T-helper 22 cell (primary cell): ENCODE results near the gene MX1.

Experiments used
- DNase-seq: peaks from one replicate; pipeline ENCODE4 v3.0.0-alpha.2; 2020; ENCODE audit warnings: low read depth

The MX1 gene

DNA sequence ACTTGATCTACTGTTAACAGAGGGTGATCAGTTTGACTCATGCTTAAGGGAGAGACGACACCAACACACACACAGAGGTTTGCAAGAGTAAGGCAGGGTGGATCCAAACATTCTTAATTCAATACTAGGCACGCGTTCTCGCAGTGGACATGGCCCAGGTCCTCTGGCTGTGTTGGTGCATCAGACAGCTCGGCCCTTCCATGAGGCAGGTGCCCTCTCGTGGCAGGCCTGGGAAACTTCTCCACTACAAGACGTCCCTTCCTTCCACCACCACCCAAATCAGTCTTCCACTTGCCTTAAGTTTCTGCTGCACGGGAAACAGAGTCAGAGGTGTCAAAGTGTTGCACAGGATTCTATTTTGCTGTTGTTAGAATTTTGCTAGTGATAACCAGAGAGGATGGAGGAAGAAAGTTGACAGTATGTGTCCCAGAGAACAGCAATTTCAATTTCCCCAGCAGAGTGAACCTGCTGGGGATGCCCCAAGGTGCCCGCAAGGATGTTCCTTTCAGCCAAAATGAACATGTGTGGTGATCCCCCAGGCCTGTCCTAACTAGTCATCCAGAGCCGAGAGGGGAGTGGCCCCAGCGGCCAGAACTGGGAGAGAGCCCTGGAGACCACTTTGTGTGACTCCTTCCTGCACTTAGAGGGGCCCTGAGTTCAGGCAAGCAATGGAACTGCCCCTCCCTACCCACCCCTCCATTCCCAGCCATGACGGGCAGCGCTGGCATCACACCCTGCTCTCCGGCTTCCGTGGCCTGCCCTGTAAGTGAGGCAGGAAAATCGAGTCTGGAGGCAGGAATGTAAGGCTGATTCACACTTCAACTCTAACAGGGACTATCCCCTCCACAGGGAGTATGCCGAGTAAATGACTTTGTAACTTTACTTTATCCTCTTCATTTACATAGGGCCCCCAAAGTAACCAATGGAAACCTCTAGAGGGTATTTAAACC lies 34.8 kb downstream of the MX1 start:
- DNase-seq, result no peak

DNA sequence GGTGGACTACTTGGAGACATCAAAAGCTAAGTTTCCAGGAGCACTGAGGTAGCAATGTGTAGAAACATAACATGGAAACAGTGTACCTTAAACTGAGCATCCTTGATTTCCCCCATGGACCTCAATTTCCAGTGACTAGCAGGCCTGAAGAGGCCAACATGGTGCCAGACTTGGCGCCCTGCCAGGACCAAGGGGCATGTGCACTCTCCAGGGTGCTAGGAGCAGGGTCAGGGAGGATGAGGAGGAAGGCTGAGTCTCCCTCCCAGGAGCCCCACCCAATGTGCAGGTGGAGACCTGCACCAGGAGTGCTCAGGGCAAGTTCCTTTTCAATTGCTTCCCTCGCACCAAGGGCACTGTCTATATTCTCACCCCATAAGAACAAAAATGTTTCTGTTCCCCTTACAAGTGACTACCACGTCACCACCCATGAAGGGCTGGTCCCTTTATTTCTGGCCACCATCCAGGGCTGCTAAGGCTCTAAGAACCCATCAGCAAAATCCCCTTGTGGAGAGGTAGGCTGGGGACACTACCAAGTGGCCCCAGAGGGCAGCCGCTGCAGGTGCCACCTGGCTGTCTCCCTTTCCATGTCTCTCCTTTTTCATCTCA lies 39.2 kb downstream of the MX1 start:
- no peak for DNase-seq

DNA sequence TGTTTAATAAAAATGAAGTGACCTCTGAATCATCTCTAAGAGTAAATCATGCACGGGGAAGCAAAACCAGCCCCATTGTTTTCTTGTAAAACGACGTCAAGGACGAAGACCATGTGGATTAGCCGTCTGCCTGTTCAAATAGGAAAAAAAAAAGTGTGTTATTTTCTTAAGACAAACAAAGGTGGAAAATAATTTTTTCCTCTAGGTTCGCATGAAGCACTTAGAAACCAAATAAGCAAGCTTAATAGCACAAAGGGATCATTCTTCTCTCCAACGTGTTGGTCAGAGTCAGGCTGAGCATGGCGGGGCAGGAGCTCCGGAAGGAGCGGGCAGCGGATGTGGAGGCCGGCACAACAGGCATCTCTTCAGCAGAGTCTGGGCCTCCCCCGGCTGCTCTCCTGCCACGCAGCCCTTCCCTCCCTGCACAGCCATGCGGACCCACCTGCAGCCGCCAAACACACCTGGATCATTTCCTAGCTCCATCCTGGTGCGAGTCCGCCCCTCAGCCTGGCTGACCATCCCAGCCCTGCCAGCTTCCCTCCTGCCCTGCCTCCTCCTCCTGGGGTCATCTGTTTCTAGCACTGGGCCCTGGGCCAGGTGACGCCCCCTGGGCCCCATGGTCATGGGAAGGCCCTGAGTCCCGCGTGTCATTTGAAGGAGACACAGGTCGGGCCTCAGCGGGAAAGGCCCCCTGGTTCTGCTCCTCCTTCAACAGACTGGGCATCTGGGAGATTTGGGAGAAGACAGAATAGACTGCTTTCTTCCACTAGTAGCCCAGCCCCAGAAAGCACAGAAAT lies 40.2 kb downstream of the MX1 start:
- no peak for DNase-seq

DNA sequence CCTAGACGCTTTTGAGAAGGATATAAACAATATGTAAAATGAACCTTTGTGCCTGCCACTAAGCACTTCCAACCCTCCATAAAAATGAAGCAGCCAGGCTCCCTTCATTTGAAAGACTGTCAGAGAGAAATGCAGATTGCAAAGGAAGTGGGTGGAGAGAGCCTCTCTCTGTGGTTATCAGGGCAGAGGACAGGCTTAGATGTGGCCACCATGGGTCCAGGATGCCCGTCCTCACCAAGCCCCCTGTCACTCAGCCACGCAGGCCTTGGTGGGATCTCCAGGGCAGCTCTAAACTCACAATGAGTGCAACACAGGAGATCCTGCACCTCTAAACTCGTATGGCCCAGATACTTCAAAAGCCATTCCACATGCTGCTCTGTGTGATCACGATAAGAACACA lies 44.0 kb downstream of the MX1 start:
- no peak for DNase-seq

DNA sequence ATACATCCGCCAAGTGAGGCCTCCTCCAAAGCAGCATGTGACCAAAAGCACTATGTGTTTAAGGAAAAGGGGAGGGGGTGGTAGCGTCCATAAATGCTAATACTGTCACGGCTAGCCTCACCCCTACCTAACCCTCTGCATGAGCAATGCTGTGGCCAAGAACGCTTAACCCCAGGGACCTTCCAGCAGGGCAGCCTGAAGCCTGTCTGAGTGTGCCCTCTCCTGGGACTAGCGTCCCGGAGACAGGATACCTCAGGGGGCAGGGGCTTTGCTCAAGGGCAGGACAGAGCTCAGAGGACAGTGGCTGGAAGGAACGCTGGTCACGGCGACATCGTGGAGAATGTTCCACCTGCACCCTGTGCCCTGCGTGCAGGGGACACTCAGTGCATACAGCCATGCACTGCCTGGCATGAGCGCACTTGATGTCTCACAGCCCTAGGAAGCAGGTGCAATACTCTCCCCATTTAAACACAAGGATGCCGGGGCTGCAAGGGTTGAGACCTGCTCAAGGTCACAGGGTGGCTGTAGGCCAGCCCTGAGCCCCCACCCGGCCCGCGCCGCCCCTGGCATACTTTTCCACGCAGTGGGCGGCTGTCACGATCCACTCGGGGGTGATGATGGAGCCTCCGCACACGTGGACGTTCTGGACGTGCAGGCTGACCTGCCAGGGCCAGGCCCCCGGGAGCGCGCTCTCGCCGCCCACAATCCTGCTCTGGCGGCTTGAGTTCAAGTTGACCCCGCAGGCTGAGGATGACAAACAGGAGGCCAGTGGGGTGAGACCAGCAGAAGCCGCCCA lies 46.9 kb downstream of the MX1 start:
- no peak for DNase-seq

DNA sequence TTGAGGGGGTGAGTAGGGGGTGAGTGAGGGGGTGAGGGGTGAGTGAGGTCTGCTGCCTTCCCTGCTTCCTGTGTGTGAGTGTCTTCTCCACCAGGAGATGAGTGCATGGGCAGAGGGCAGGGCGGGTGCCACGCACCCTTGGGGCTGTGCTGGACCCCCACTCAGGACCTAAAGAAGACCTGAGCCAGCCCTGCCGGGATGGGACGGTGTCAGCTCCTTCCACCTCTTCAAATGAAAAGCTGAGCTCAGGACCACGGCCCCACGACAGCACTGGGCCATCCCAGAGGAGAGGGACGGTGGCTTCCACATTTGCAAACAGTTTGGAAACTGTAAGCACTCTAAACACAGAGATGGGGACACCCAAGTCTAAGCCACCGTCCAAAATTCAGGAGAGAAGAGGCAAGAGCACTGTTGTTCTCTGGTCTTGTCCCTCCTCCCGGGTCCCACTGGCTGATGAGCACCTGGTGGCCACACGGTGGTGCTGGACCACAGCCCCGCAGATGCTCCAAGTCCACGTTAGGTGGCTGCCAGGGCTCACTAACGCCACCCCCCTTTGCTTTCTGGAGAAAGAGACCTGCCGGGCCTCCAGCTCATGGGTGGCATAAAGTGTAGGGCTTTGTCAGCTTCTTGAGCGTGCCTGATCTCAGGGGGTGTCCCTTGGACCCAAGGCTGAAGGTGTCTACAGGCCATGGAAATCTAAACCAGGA lies 49.8 kb downstream of the MX1 start:
- DNase-seq, result no peak

DNA sequence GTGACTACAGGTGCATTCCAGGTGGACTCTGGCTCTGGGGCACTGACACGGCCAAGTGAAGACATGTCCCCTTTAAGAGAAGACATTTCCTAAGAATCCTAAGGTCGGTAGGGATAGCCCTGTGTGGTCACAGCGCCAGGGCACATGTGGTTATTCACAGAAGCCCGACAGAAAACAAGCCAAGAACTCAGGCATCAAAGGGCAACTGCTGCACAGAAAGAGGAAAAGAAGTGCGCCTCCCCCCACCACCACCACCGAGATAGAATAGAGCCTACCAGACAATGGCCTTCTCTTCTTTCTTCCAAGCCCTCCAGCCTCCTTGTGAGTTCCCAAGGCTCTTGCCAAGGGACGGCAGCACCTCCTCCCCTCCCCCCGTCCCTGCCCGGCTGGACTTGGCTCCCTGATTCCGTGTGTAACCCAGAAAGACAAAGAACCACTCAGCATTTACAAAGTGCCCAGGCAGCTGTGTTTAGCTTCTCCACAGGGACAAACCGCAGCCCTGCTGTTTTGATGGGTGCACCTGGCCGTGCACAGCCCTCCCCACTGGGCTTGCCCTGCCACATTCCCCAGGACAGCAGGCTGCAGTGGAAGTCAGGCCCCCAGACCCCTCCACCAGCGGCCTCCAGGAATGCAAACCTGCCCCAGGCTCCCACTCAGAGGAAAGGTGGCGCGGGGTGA lies 51.7 kb downstream of the MX1 start:
- no peak for DNase-seq

DNA sequence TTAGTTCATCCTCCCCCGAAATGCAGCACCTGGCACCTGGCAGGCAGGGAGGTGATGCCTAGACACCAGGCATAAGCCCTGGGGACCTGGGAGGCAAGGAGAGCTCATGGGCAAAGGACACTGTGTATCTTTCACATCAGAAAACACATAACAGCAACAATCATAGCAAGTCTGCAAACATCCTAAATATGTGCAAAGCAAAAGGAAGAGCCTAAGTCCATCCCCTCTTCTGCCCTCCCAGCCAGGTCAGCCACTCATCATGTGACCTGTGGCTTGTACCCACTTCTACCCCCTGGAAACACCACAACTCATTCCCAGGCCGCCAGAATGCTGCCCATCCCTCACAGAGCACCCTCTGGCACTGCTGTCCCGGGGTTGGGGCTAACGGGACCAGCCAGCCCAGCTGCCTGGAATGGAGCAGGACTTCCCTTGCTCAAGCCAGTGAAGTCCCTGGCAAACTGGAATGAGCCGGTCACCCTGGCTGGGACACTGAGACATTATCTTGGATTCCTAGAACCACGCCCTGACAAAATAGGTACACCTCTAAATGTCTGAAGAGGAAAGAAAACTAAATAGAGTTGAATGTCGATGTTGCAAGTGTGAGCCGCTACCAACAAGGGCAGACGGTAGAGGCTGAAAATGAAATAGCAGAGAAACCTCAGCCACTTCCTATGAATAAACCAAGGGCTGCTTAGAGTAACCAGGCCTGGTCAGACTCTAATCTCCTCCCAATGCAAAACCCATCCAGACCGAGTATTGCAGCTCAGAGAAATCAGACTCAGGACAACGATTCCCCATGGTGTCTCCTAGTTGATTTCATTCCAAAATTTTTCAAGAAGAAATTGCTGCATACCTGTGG lies 52.5 kb downstream of the MX1 start:
- DNase-seq, result no peak

DNA sequence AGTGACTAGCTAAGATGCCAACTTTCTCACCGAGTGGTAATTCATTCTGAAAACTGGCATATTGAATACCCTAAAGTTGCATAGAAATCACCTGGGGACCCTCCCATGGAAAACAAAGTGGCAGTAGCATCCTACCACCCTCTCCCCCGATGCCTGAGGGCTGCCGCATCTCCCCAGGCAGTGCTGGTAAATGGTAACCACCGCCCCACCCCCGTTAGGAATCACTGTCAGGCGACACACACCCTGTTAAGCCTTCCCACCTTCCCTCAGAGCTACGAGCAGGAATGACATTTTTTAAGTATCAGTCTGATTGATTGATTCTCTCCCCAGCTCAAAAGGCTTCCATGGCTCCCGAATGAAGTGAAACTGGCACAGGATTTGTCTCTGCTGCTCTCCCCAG lies 53.6 kb downstream of the MX1 start:
- no peak for DNase-seq

DNA sequence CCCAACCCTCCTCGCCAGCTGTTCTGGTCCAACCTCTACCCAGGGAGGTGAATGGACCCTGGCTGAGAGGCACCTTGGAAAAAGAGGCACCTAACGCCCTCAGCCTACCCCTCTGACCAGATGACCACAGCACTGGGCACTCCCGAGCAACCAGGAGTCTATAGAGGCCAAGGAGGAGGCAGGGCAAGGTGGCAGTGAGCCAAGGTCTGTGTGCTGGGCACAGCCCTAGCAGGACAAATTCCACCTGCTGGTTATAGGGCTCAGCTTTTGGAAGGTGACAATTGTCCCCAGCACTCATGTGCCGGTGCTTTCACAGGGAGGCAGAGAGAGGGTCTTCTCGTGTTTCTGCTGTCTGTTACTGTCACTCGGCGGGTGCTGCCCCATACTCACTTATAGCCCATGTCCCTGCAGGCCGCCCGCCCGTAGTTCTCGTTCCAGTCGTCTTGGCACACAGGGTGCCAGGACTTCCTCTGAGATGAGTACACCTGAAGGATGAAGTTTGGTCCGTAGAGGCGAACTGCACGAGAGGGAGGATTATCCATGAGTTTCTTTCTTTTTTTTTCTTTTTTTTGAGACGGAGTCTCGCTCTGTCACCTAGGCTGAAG lies 54.1 kb downstream of the MX1 start:
- DNase-seq, result no peak

DNA sequence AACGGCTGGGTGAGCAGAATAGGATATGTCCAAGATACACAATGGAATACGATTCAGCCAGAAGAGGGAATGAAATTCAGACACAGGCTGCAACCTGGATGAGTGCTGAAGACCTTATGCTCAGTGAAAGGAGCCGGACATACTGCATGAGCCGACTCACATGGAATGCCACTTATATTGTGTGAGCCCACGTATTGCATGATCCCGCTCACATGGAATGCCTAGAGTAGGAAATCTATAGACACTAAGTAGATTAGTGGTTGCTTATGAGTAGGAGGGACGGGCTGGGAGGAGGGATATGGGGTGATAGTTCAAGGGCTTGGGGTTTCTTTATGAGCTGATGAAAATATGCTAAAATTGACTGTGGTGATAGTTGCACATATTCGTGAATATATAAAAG lies 55.2 kb downstream of the MX1 start:
- DNase-seq, result no peak

DNA sequence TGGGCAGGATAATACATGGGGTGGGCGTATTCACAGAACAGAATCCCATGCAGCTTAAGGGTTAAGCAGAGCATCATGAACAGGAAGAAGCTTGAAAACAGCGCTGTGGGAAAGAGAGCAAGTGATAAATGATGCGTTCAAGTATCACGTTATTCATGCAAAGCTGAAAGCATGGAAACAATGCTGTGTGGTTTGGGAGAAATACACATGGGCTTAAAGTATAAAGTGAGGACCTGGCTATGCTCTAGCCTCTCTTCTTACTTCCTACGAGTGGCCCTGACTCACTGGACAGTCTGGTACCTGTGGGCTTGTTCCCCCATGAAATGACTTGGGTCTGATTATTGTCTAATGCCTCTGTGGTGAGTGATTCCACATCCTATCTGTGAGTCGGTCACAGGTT lies 56.3 kb downstream of the MX1 start:
- no peak for DNase-seq

DNA sequence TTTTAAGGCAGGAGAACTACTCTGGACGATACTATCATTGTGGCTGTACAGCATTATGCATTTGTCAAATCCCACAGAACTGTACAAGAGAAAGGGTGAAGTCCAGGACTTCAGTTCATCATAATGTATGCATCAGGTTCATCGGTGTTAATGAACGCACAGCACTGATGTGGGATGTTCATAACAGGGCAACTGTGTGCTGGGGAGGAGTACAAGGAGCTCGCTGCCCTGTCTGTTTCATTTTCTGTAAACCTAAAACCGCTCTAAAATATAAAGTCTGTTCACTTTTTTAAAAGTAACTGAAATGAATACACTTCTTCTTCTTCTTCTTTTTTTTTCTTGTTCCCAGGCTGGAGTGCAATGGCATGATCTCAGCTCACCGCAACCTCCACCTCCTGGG lies 56.9 kb downstream of the MX1 start:
- no peak for DNase-seq

DNA sequence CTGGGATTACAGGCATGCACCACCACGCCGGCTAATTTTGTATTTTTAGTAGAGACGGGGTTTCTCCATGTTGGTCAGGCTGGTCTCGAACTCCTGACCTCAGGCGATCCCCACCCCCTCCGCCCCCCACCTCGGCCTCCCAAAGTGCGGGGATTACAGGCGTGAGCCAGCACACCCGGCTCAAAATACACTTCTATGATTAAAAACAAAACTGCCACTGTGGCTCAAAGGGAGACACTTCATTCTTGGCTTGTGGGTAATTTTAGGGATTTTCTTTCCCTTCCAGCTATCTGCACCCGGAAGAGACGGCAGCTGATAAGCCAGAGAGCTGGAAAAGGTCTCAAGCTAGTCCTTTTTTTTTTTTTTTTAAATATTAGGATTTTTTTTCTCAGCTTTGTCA lies 57.4 kb downstream of the MX1 start:
- DNase-seq, result no peak

DNA sequence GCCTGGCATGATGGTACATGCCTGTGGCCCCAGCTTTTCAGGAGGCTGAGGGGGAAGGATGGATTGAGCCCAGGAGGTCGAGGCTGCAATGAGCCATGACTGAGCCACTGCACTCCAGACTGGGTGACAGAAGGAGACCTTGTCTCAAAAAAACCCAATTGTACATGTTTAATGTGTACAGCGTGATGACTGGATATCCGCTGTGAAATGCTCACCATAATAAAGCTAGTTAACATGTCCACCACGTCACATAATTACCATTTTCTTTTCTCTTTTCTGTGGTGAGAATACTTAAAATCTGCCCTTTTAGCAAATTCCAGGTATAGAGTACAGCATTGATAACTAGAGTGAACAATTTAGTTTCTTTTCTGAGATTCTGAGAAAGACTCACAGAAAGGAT lies 57.9 kb downstream of the MX1 start:
- DNase-seq, result no peak

DNA sequence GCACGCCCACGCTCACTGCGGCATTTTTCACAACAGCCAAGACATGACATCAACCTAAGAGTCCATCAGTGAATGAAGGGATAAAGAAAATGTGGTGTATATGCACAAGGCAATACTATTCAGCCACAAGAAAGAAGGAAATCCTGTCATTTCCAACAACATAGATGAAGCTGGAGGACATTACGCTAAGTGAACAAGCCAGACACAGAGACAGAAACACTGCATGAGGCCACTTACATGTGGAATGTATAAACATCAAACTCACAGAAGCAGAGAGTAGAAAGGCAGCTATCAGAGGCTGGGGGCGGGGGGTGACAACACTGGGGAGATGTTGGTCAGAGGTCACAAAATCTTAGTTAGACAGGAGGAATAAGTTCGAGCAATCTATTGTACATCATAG lies 61.0 kb downstream of the MX1 start:
- DNase-seq, result no peak

DNA sequence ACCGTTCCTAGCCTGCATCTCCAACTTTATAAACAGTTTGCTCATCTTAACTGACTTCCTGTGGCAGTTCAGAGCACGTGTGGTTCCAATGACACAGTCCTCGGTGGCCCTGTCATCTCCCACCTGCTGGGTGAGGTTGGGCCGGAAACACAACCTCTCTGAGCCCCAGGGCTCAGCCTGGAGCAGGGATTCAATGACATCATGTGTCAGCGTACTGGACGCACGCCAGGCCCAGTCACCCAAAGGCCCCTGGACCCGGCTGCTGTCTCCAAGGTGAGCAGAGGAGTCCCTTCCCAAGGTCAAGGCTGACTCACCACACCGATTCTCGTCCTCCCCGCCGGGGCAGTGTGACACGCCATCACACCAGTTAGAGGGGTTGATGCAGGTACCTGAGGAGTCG lies 62.0 kb downstream of the MX1 start:
- no peak for DNase-seq

DNA sequence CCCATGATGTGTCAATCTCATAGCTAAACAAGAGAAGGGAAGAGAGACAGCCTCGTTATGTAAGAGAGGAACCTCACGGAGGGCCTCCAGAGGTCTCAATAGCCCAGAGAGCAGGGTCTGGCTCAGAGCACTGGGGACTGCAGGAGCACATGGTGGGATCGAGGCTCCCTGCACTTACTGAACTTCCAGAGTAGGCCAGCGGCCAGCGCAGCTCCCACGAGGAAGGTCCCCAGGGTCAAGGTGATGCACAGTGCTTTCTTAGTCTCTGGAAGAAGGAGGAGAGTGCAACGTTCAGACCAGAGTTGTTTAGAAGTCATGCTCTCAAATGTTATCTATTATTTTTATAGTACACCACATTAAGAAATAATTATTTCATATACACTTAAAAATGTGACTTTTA lies 63.3 kb downstream of the MX1 start:
- DNase-seq, result no peak

DNA sequence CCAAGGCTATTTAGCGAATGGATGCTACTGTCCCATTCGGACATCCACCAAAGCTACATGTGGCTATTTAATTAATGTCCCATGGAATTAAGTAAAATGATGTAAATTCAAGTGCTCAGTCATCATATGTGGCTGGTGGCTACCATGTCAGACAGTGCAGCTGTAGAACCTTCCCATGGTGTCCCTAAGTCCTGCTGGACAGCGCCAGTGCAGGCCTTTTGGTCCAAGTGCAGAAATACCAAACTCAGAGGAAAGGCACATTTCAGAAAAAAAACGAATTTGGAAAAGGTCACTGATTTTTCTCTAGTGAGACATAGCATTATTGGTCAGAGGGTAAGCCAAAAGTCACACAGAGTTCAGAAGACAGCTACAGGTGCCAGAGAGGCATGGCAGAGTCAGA lies 64.3 kb downstream of the MX1 start:
- no peak for DNase-seq

DNA sequence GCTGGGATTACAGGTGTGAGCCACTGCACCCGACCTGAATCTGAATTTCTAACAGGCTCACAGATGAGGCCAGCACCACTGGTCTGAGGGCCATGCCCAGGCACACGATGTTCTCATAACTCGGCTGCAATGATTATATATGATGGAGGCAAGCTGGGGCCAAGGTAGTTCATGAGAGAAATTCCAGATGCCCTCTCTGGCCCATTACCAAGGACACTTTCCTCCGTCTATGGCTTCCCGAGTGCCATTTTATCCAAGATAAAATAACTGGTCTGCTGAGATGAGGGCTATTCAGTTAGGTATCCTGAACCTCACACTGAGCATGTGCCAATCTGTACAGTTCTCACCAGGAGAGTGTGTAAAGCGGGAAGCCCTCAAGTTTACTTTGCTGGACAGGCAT lies 65.4 kb downstream of the MX1 start:
- DNase-seq, result no peak
